Mesothelial cell of epicardium (in vitro differentiated cells): ENCODE data around the gene HNRNPA1. TPM values are rescaled to one million over a fixed set of nuclear protein-coding genes. Genes with fewer than 3 reads are reported as not detected.

ENCODE experiments used
- DNase-seq, 2 experiments: peaks; one replicate each; pipeline ENCODE4 v3.0.0; 2021; ENCODE audit warnings: low spot score in 2 of 2; ENCODE audit not compliant: unreplicated experiment in 2 of 2
- H3K27ac Mint-ChIP-seq: 2 replicates; pipeline ENCODE4 v1.8.0; 2021; ENCODE audit warnings: mixed read lengths
- H3K27me3 Mint-ChIP-seq: 2 replicates; pipeline ENCODE4 v1.8.0; 2021; ENCODE audit warnings: low read depth, mixed read lengths
- H3K36me3 Mint-ChIP-seq: 2 replicates; pipeline ENCODE4 v1.8.0; 2021; ENCODE audit warnings: mixed read lengths
- H3K4me1 Mint-ChIP-seq: 2 replicates; pipeline ENCODE4 v1.8.0; 2021; ENCODE audit warnings: mixed read lengths
- H3K4me3 Mint-ChIP-seq: 2 replicates; pipeline ENCODE4 v1.8.0; 2021; ENCODE audit warnings: mild to moderate bottlenecking, moderate library complexity, mixed read lengths
- H3K9me3 Mint-ChIP-seq: 2 replicates; pipeline ENCODE4 v1.8.0; 2021; ENCODE audit warnings: mixed read lengths
- CTCF ChIP-seq: fragments of 200-600 bp; sonication (generic); IDR thresholded peaks from one replicate; pipeline ENCODE4 v1.5.0; 2021; ENCODE audit warnings: antibody characterized with exemption; ENCODE audit not compliant: unreplicated experiment
- total RNA-seq: library from RNA; stranded (reverse); gene quantifications from 3 replicates; pipeline ENCODE4 v1.2.1, GENCODE V29; 2021

The HNRNPA1 gene
- total RNA-seq, 1 donor from 2014 or later, result 2,205 TPM

GRCh38 chr12:54331461-54331860 is 50.9 kb downstream of the HNRNPA1 start:
- H3K4me3 Mint-ChIP-seq, result no peak overlapping the region
- peak overlapping the region; percentile 91 for H3K27ac Mint-ChIP-seq
- H3K27me3 Mint-ChIP-seq, result no peaks in the 10 kb centered on the region
- H3K9me3 Mint-ChIP-seq, result no peaks in the 10 kb centered on the region
- peaks cover 47% of the 10 kb centered on the region for H3K4me1 Mint-ChIP-seq
- no peak for DNase-seq
- TF ChIP-seq CTCF, result no peak
- H3K36me3 Mint-ChIP-seq, result no peaks in the 10 kb centered on the region

GRCh38 chr12:54333420-54334034 is 53.0 kb downstream of the HNRNPA1 start:
- Mint-ChIP-seq H3K27ac (peak overlapping the region; percentile 40), H3K9me3 (no peaks in the 10 kb centered on the region), H3K4me3 (no peak overlapping the region), H3K4me1 (peaks cover 56% of the 10 kb centered on the region), H3K27me3 (no peaks in the 10 kb centered on the region), H3K36me3 (no peaks in the 10 kb centered on the region)
- TF ChIP-seq CTCF, result no peak
- no peak for DNase-seq

Other genes starting within 250 kb of the HNRNPA1 start
- gene HOXC5, start 247.7 kb upstream of the HNRNPA1 start, total RNA-seq, result 28.7 to 33.8 TPM (median 29.3 TPM) in 3 replicates
- gene HOXC4, start 226.9 kb upstream of the HNRNPA1 start, total RNA-seq, result 67.4 to 73.6 TPM (median 69.4 TPM) in 3 replicates
- 39.5 to 47.1 TPM (median 46.1 TPM) in 3 replicates for gene SMUG1, start 91.7 kb upstream of the HNRNPA1 start, total RNA-seq
- 209 to 219 TPM (median 217 TPM) in 3 replicates for gene CBX5, start 604 bp upstream of the HNRNPA1 start, total RNA-seq
- 0.45 to 0.75 TPM (median 0.47 TPM) in 3 replicates for gene NFE2, start 20.3 kb downstream of the HNRNPA1 start, total RNA-seq
- 137 to 145 TPM (median 143 TPM) in 3 replicates for gene COPZ1, start 44.4 kb downstream of the HNRNPA1 start, total RNA-seq
- gene GPR84, start 83.8 kb downstream of the HNRNPA1 start, total RNA-seq, result 0.18 to 0.32 TPM (median 0.24 TPM) in 3 replicates
- gene ZNF385A, start 104.0 kb downstream of the HNRNPA1 start, total RNA-seq, result 30.5 to 35.4 TPM (median 34.2 TPM) in 3 replicates
- 60.7 to 71.9 TPM (median 65.3 TPM) in 3 replicates for gene ITGA5, start 138.5 kb downstream of the HNRNPA1 start, total RNA-seq
- gene GTSF1, start 192.9 kb downstream of the HNRNPA1 start, total RNA-seq, result not detected in 3 replicates
- 0.02 to 0.16 TPM (median 0.04 TPM) in 3 replicates for gene NCKAP1L, start 217.0 kb downstream of the HNRNPA1 start, total RNA-seq